Stimulated activated CD4-positive, alpha-beta T cell treated with anti-CD3 and anti-CD28 coated beads, Interleukin-4, amount 100 ng/mL, for 24 hours (primary cell): Measurements from ENCODE around the gene CEP41.

ENCODE experiments used
- DNase-seq: peaks from one replicate; pipeline ENCODE4 v3.0.0-alpha.2; 2020

Gene CEP41

GRCh38 chr7:130440527-130441365, at the start of gene CEP41:
Gene CEP41 (minus strand): TSS chr7:130441016. CDS start chr7:130440966, 50 bp downstream.
- peak; percentile 95 for DNase-seq

DNA sequence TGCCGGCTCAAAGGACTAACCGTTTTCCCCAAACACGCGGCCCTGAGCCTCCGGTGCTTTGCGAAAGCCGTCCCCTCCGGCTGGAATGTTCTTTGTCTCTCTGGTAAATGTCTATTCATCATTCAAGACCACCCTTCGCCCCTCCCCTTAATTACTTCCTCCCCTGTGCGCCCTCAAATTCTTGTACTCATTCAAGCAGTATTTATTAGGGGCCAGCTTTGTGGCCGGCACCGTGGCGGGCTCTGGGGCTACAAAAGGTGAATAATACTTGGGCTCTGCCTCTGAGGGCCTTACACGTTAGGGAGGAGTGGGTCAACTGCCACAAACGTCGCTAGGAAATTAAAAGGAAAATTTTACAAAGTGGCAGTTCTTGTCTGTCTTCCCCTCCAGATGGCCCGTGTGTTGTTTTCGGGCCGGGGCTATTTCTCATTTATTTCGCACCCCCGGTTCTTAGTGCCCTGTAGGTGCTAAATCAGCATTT, 49.5 kb upstream of the CEP41 start:
- DNase-seq: no peak

- no peak for DNase-seq
These were observed 48.5 kb upstream of the CEP41 start for GRCh38 chr7:130489140-130489983.

GRCh38 chr7:130488392-130489139, 47.8 kb upstream of the CEP41 start:
- no peak for DNase-seq

DNA sequence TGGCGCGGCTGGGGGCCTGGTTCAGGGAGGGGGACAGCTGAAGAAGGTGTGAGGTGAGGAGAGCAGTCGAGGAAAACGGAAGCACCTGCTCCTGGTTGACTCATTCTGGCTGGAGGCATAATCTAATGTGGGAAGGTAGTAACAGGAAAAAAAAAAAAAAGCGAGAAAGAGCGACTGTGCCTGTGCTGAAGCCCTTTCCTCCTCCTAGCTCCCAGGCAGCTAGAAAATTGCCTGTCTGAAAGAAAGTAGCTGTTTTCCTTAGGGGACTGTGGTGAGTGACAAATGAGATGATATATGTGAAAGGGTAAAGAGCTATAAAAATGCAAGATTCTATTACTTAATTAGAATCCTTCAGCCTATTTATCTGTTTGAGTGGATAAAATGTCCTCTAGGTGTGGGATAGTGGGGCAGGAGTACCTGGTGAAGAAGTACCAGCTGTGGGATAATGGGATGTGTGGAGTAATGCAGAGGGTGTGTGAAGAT, 46.2 kb upstream of the CEP41 start:
- no peak for DNase-seq

GRCh38 chr7:130486114-130486953, 45.5 kb upstream of the CEP41 start:
- peak; percentile 57 for DNase-seq

GRCh38 chr7:130485734-130486113, 44.9 kb upstream of the CEP41 start:
- no peak for DNase-seq

- no peak for DNase-seq
These were observed 42.2 kb upstream of the CEP41 start for GRCh38 chr7:130483031-130483430.

GRCh38 chr7:130481898-130482297, 41.1 kb upstream of the CEP41 start:
- DNase-seq: no peak

GRCh38 chr7:130479716-130480400, 39.0 kb upstream of the CEP41 start:
- DNase-seq: no peak

DNA sequence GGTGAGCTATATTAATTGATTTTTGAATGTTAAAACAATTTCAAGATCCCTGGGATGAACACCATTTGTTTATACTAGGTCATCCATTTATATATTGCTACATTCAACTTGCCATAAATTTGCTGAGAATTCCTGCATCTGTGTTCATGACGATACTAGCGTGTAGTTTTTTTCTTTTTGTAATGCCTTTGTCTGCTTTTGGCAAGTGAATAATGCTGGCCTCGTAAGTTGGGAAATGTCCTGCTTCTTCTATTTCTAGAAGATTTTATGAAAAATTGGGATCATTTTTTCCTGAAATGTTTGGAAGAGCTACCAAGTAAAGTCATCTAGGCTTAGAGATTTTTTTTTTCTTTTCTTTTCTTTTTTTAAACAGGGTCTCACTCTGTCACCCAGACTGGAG, 38.2 kb upstream of the CEP41 start:
- DNase-seq: no peak

GRCh38 chr7:130476297-130477150, 35.7 kb upstream of the CEP41 start:
- no peak for DNase-seq

GRCh38 chr7:130475776-130476175, 35.0 kb upstream of the CEP41 start:
- DNase-seq: no peak

- DNase-seq: no peak
These were observed 33.1 kb upstream of the CEP41 start for GRCh38 chr7:130473876-130474275.

- no peak for DNase-seq
These were observed 32.5 kb upstream of the CEP41 start for GRCh38 chr7:130473289-130473688.

- no peak for DNase-seq
These were observed 31.2 kb upstream of the CEP41 start for GRCh38 chr7:130471974-130472373.

DNA sequence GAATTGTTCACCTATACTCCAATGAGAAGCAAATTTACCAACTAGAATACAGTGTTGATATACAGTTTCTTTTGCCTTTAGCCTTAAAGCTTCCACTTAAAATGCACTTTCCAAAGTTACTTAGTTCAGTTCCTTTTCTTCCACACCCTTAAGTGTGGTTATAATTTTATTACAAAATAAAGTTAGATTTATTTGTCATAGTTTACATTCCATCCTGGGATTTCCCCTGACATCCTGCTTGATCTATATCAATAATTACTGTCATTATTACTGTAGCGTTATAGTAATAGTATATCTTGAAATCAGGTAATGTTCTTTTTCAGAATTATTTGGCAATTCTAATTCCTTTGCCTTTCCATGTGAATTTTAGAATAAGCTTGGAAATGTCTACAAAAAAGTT, 27.8 kb upstream of the CEP41 start:
- DNase-seq: no peak

GRCh38 chr7:130463553-130464434, 23.0 kb upstream of the CEP41 start:
- DNase-seq: no peak

GRCh38 chr7:130461272-130461671, 20.5 kb upstream of the CEP41 start:
- DNase-seq: no peak
